Psoas muscle (tissue), 8 donors: ENCODE data around the gene CCDC154. TPM values are rescaled to one million over a fixed set of nuclear protein-coding genes. Genes with fewer than 3 reads are reported as not detected.

Experiments used
- ATAC-seq, 4 donors: fragments of 200-7000 bp; cut with Tn5 transposase; one replicate each; pipeline ENCODE4 v1.9.1; 2020; ENCODE audit warnings: moderate library complexity in 3 of 4, mild to moderate bottlenecking in 2 of 4
- DNase-seq, 2 donors: peaks; one replicate each; pipeline ENCODE4 v3.0.0-alpha.2; 2020
- H3K27ac ChIP-seq: fragments of 200-600 bp; one replicate; pipeline ENCODE4 v1.8.0; 2022
- H3K27me3 ChIP-seq, 3 donors: fragments of 200-600 bp in 1 of 3; one replicate each; pipeline versions ENCODE4 v1.6.1 to v1.8.0; 2013 to 2022; ENCODE audit warnings: low read length in 2 of 3, mild to moderate bottlenecking in 2 of 3, moderate library complexity in 1 of 3; ENCODE audit not compliant: insufficient read depth in 3 of 3
- H3K36me3 ChIP-seq, 2 donors: fragments of 200-600 bp in 1 of 2; one replicate each; pipeline versions ENCODE4 v1.6.1 to v1.8.0; 2013 to 2022; ENCODE audit warnings: low read depth in 1 of 2, mild to moderate bottlenecking in 1 of 2, moderate library complexity in 1 of 2; ENCODE audit not compliant: insufficient read depth in 1 of 2
- H3K4me1 ChIP-seq: fragments of 200-600 bp; one replicate; pipeline ENCODE4 v1.8.0; 2022
- H3K4me3 ChIP-seq: fragments of 200-600 bp; one replicate; pipeline ENCODE4 v1.8.0; 2022; ENCODE audit warnings: mild to moderate bottlenecking
- H3K9me3 ChIP-seq: fragments of 200-600 bp; one replicate; pipeline ENCODE4 v1.8.0; 2022
- WGBS, 3 donors: extraction: QIAGEN DNeasy Blood & Tissue Kit; methylation state at CpG; one replicate each; pipeline versions ENCODE4 v1.1.6 to v1.1.7; 2013; 5-methylcytosine and 5-hydroxymethylcytosine counted together
- intact Hi-C, 2 donors: fragments of 100-400 bp; cut with DNase I; formaldehyde crosslinking; loops; one replicate each; pipeline versions ENCODE4 v1.11.0 to v1.14.2; 2022
- polyA plus RNA-seq, 3 donors: library from polyadenylated mRNA; stranded (reverse); fragments of 200-250 nt; gene quantifications; one replicate each; pipeline ENCODE4 v1.2.3, GENCODE V29; 2013
- total RNA-seq, 4 donors: library from RNA; stranded (reverse); fragmentation: NEBNext Ultra II Directional in 2 of 4; extraction: Animal tissue kit (Norgen Biotek cat#: 25700) in 2 of 4; gene quantifications; one replicate each; pipeline versions ENCODE4 v1.2.1 to v1.2.4, GENCODE V29; 2021 to 2023
- TF ChIP-seq, protein P1 (sequence below): fragments of 200-600 bp; IDR thresholded peaks from one replicate; pipeline ENCODE4 v1.8.0; 2022; ENCODE audit warnings: antibody characterized with exemption
- donor health status: healthy with polysubstance abuse.
- donor health status: DM: no; HTN: no; CAD: no; lungs with moderate emphysema.
- donor health status: Bipolar disorder and iron deficiency.
- donor health status: healthy.
- donor health status: DM: yes; HTN: yes; CAD: no.
- donor health status: DM: no; HTN: no; CAD: no.
- donor health status: DM: no; HTN: no; CAD: no.
- donor health status: DM: yes; HTN: yes; CAD: no.

CCDC154 gene
- total and polyA plus RNA-seq, 7 donors, result 0.21 to 1.5 (median 0.40) TPM; not detected in 1

DNA sequence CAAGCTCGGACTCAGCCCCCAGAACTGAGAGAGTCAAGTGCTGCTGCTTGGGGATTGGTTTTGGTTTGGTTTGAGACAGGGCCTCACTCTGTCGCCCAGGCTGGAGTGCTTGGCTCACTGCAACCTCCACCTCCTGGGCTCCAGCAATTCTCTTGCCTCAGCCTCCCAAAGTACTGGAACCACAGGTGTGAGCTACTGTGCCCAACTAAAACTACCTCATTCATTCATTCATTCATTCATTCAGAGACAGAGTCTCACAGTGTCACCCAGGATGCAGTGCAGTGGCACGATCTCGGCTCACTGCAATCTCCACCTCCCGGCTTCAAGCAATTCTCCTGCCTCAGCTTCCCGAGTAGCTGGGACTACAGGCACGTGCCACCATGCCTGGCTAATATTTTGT is 54.6 kb downstream of the CCDC154 start:
- H3K27ac ChIP-seq, result no peak overlapping the region
- no peak overlapping the region for H3K4me3 ChIP-seq
- no peaks in the 10 kb centered on the region for H3K9me3 ChIP-seq
- DNase-seq (no peak), ATAC-seq (no peak)
- H3K27me3 ChIP-seq, result no peaks in the 10 kb centered on the region
- WGBS, 3 donors, result 86 to 94% (median 89%) methylated on average over 7 of the region's 7 CpGs
- TF ChIP-seq, protein P1, sequence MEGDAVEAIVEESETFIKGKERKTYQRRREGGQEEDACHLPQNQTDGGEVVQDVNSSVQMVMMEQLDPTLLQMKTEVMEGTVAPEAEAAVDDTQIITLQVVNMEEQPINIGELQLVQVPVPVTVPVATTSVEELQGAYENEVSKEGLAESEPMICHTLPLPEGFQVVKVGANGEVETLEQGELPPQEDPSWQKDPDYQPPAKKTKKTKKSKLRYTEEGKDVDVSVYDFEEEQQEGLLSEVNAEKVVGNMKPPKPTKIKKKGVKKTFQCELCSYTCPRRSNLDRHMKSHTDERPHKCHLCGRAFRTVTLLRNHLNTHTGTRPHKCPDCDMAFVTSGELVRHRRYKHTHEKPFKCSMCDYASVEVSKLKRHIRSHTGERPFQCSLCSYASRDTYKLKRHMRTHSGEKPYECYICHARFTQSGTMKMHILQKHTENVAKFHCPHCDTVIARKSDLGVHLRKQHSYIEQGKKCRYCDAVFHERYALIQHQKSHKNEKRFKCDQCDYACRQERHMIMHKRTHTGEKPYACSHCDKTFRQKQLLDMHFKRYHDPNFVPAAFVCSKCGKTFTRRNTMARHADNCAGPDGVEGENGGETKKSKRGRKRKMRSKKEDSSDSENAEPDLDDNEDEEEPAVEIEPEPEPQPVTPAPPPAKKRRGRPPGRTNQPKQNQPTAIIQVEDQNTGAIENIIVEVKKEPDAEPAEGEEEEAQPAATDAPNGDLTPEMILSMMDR, result no peak
- peaks cover 0 to 60% of the 10 kb centered on the region in 2 donors for H3K36me3 ChIP-seq
- H3K4me1 ChIP-seq, result no peaks in the 10 kb centered on the region
- intact Hi-C loops, result no loop called here

DNA sequence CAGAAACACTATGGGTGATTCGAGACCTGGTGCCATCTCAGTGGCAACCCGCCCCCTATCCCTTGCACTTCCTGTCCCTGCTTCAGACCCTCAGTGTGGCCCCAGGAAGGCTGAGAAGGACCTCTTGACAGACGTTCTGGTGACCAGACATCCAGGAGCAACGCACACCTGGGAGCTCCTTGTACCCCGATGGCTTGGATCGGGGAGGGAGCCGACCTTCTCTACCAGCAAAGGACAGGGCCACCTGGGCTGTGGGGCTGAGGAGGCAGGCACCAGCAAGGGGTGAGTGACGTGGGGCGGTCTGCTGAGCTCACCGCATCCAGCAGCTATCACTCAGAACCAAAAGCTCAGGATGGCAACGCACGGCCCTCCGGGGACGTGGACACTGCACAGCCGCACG is 57.0 kb downstream of the CCDC154 start:
- Histone ChIP-seq H3K27me3 (no peaks in the 10 kb centered on the region), H3K9me3 (no peaks in the 10 kb centered on the region), H3K4me3 (no peak overlapping the region), H3K27ac (no peak overlapping the region), H3K36me3 (peaks cover 0 to 49% of the 10 kb centered on the region in 2 donors), H3K4me1 (no peaks in the 10 kb centered on the region)
- WGBS, 3 donors, result 85 to 90% (median 90%) methylated on average over 16 of the region's 16 CpGs
- no peak for DNase-seq
- intact Hi-C loops, result no loop called here
- TF ChIP-seq, protein P1, result no peak
- ATAC-seq, result no peak

DNA sequence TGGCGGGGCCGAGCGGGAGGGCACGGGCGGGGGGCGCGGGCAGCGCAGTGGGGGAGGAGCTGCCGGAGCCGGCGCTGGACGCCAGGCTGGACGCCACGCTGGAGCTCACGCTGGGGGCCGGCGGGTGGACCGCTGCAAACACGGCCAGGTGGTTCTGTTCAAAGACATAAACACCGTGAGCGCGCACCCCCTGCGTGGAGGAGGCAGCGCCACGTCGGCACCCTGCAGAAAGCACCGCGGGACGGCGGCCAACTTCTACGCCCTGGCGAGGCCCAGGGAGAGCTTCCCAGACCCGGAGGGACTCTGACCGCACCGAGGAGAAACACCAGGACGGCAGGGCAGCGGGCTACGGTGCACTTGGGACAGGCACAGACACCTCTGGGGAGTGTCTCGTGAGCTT is 59.1 kb downstream of the CCDC154 start:
- TF ChIP-seq, protein P1, result no peak
- 95 to 96% (median 95%) methylated on average over 38 to 39 of the region's 39 CpGs for WGBS, 3 donors
- ATAC-seq (no peak), DNase-seq (no peak)
- intact Hi-C loops, result no loop called here
- Histone ChIP-seq H3K4me1 (no peaks in the 10 kb centered on the region), H3K4me3 (no peak overlapping the region), H3K9me3 (no peaks in the 10 kb centered on the region), H3K36me3 (peaks cover 0 to 44% of the 10 kb centered on the region in 2 donors), H3K27ac (no peak overlapping the region), H3K27me3 (no peaks in the 10 kb centered on the region)

Other genes with a start within 250 kb of the CCDC154 start
- gene TPSG1, start 219.3 kb downstream of the CCDC154 start, total RNA-seq, result not detected
- under 1 TPM in 1 of 3 donors, not detected in 2; 0.08 TPM for gene TPSG1, start 219.3 kb downstream of the CCDC154 start, polyA plus RNA-seq
- gene TPSB2, start 214.4 kb downstream of the CCDC154 start, total RNA-seq, result 10 to 100 TPM in 1 of 4 donors, 1 to 10 TPM in 3; 3.2 to 14.2 (median 4.6) TPM
- 1 to 10 TPM; 1.9 to 6.1 (median 2.7) TPM for gene TPSB2, start 214.4 kb downstream of the CCDC154 start, polyA plus RNA-seq
- 1 to 10 TPM; 1.3 to 8.9 (median 6.0) TPM for gene TPSAB1, start 203.9 kb downstream of the CCDC154 start, total RNA-seq
- 1 to 10 TPM; 1.6 to 5.0 (median 2.6) TPM for gene TPSAB1, start 203.9 kb downstream of the CCDC154 start, polyA plus RNA-seq
- gene TPSD1, start 188.5 kb downstream of the CCDC154 start, total RNA-seq, result under 1 TPM in 1 of 4 donors, not detected in 3; 0.90 TPM
- under 1 TPM; 0.09 to 0.27 (median 0.10) TPM for gene TPSD1, start 188.5 kb downstream of the CCDC154 start, polyA plus RNA-seq
- 10 to 100 TPM; 46.2 to 71.7 (median 56.0) TPM for gene UBE2I, start 134.9 kb downstream of the CCDC154 start, total RNA-seq
- gene UBE2I, start 134.9 kb downstream of the CCDC154 start, polyA plus RNA-seq, result 100 to 1,000 TPM in 1 of 3 donors, 10 to 100 TPM in 2; 49.8 to 101 (median 55.6) TPM
- gene BAIAP3, start 110.9 kb downstream of the CCDC154 start, total RNA-seq, result 1 to 10 TPM in 3 of 4 donors, under 1 TPM in 1; 0.38 to 3.5 (median 1.9) TPM
- 1 to 10 TPM in 1 of 3 donors, under 1 TPM in 2; 0.62 to 1.1 (median 0.79) TPM for gene BAIAP3, start 110.9 kb downstream of the CCDC154 start, polyA plus RNA-seq
- gene TSR3, start 92.7 kb downstream of the CCDC154 start, total RNA-seq, result 10 to 100 TPM; 40.0 to 55.3 (median 43.2) TPM
- 100 to 1,000 TPM in 2 of 3 donors, 10 to 100 TPM in 1; 55.1 to 109 (median 107) TPM for gene TSR3, start 92.7 kb downstream of the CCDC154 start, polyA plus RNA-seq
- 10 to 100 TPM; 27.9 to 36.6 (median 32.5) TPM for gene GNPTG, start 92.6 kb downstream of the CCDC154 start, total RNA-seq
- 10 to 100 TPM; 29.5 to 31.2 (median 30.7) TPM for gene GNPTG, start 92.6 kb downstream of the CCDC154 start, polyA plus RNA-seq
- 10 to 100 TPM; 21.9 to 41.0 (median 34.2) TPM for gene UNKL, start 29.9 kb downstream of the CCDC154 start, total RNA-seq
- 10 to 100 TPM; 17.3 to 58.7 (median 19.2) TPM for gene UNKL, start 29.9 kb downstream of the CCDC154 start, polyA plus RNA-seq
- 10 to 100 TPM; 11.7 to 22.8 (median 19.4) TPM for gene UQCC4, start 23.8 kb downstream of the CCDC154 start, total RNA-seq
- gene UQCC4, start 23.8 kb downstream of the CCDC154 start, polyA plus RNA-seq, result 10 to 100 TPM; 27.1 to 66.5 (median 63.7) TPM
- gene PERCC1, start 13.5 kb downstream of the CCDC154 start, total RNA-seq, result not detected
- under 1 TPM in 1 of 3 donors, not detected in 2; 0.08 TPM for gene PERCC1, start 13.5 kb downstream of the CCDC154 start, polyA plus RNA-seq
- 10 to 100 TPM; 41.2 to 65.4 (median 46.2) TPM for gene CLCN7, start 30.5 kb upstream of the CCDC154 start, total RNA-seq
- gene CLCN7, start 30.5 kb upstream of the CCDC154 start, polyA plus RNA-seq, result 10 to 100 TPM; 27.0 to 33.6 (median 29.7) TPM
- under 1 TPM in 1 of 4 donors, not detected in 3; 0.26 TPM for gene PTX4, start 44.4 kb upstream of the CCDC154 start, total RNA-seq
- gene PTX4, start 44.4 kb upstream of the CCDC154 start, polyA plus RNA-seq, result under 1 TPM in 2 of 3 donors, not detected in 1; 0.04 to 0.23 TPM
- gene TELO2, start 48.8 kb upstream of the CCDC154 start, total RNA-seq, result 10 to 100 TPM; 15.8 to 23.8 (median 19.6) TPM
- 10 to 100 TPM; 11.6 to 18.3 (median 14.0) TPM for gene TELO2, start 48.8 kb upstream of the CCDC154 start, polyA plus RNA-seq
- 10 to 100 TPM in 2 of 4 donors, 1 to 10 TPM in 2; 7.5 to 21.7 (median 10.2) TPM for gene TMEM204, start 89.1 kb upstream of the CCDC154 start, total RNA-seq
- 10 to 100 TPM; 11.8 to 22.3 (median 12.0) TPM for gene TMEM204, start 89.1 kb upstream of the CCDC154 start, polyA plus RNA-seq
- gene IFT140, start 167.5 kb upstream of the CCDC154 start, total RNA-seq, result 1 to 10 TPM; 3.0 to 5.0 (median 4.2) TPM
- 1 to 10 TPM; 2.6 to 3.9 (median 3.0) TPM for gene IFT140, start 167.5 kb upstream of the CCDC154 start, polyA plus RNA-seq
- gene CRAMP1, start 167.8 kb upstream of the CCDC154 start, total RNA-seq, result 10 to 100 TPM in 2 of 4 donors, 1 to 10 TPM in 2; 7.6 to 13.1 (median 10.5) TPM
- 1 to 10 TPM; 3.3 to 8.6 (median 3.8) TPM for gene CRAMP1, start 167.8 kb upstream of the CCDC154 start, polyA plus RNA-seq
- gene JPT2, start 233.7 kb upstream of the CCDC154 start, total RNA-seq, result 10 to 100 TPM; 21.4 to 30.6 (median 25.1) TPM
- gene JPT2, start 233.7 kb upstream of the CCDC154 start, polyA plus RNA-seq, result 10 to 100 TPM; 14.4 to 27.7 (median 14.6) TPM